Vagina (tissue), 2 donors: ENCODE data around the gene NXPH3. TPM values are rescaled to one million over a fixed set of nuclear protein-coding genes. Genes with fewer than 3 reads are reported as not detected.

Source experiments
- DNase-seq, 2 donors: peaks; one replicate each; pipeline ENCODE4 v3.0.0-alpha.2; 2017; ENCODE audit errors: extremely low spot score in 2 of 2
- H3K27ac ChIP-seq: fragments of 200-600 bp; sonication (generic); one replicate; pipeline ENCODE4 v1.5.1; 2019
- H3K27me3 ChIP-seq: fragments of 200-600 bp; sonication (generic); one replicate; pipeline ENCODE4 v1.5.1; 2019
- H3K36me3 ChIP-seq, 2 donors: fragments of 200-600 bp; sonication (generic); one replicate each; pipeline ENCODE4 v1.5.1; 2017 to 2019
- H3K4me1 ChIP-seq: fragments of 200-600 bp; sonication (generic); one replicate; pipeline ENCODE4 v1.5.1; 2019
- H3K4me3 ChIP-seq, 2 donors: fragments of 200-600 bp; sonication (generic); 1 replicate in 1 of 2; 2 replicates in 1 of 2; pipeline ENCODE4 v1.5.1; 2016 to 2019
- H3K9me3 ChIP-seq: fragments of 200-600 bp; sonication (generic); one replicate; pipeline ENCODE4 v1.5.1; 2019
- CTCF ChIP-seq, 3 experiments: fragments of 450-650 bp in 2 of 3; fragments of 200-600 bp in 1 of 3; sonication (generic) in 1 of 3; IDR thresholded peaks; one replicate each; pipeline ENCODE4 v1.5.1; 2017 to 2019; ENCODE audit warnings: antibody characterized with exemption in 3 of 3, mild to moderate bottlenecking in 2 of 3, moderate library complexity in 2 of 3
- POLR2A ChIP-seq, 2 donors: fragments of 450-650 bp; IDR thresholded peaks; one replicate each; pipeline ENCODE4 v1.6.1; 2017; ENCODE audit warnings: antibody characterized with exemption in 2 of 2, mild to moderate bottlenecking in 2 of 2, moderate library complexity in 2 of 2
- POLR2AphosphoS5 ChIP-seq, 2 donors: sonication (generic); formaldehyde crosslinking; IDR thresholded peaks; one replicate each; pipeline ENCODE4 v1.9.0; 2017; ENCODE audit warnings: antibody characterized with exemption in 2 of 2, mild to moderate bottlenecking in 2 of 2, low read depth in 1 of 2; ENCODE audit not compliant: insufficient read depth in 1 of 2
- intact Hi-C: fragments of 100-400 bp; cut with DNase I; formaldehyde crosslinking; loops from one replicate; pipeline ENCODE4 v1.15.1; 2023
- total RNA-seq: library from RNA; depleted of rRNA; stranded (reverse); fragments of >200 nt; gene quantifications from one replicate; pipeline ENCODE4 v1.2.3, GENCODE V29; 2016

Gene NXPH3
- total RNA-seq, 1 donor from 2014 or later: 18.4 TPM

GRCh38 chr17:49580055-49580721, 4.5 kb downstream of the NXPH3 start:
- DNase-seq: no peak
- no peak for TF ChIP-seq CTCF (IDR thresholded peaks at IDR 0.05)
- no peak for TF ChIP-seq POLR2A (IDR thresholded peaks at IDR 0.05)
- no peak for TF ChIP-seq POLR2AphosphoS5 (IDR thresholded peaks at IDR 0.05; ENCODE audit: insufficient read depth in 1 of 2, low read depth in 1 of 2)
- Histone ChIP-seq H3K27me3 (no peaks in the 10 kb centered on the region), H3K4me3 (no peak overlapping the region), H3K4me1 (peaks cover 39% of the 10 kb centered on the region), H3K36me3 (no peaks in the 10 kb centered on the region), H3K9me3 (no peaks in the 10 kb centered on the region), H3K27ac (no peak overlapping the region)
- intact Hi-C loops: no loop called here

- TF ChIP-seq CTCF (IDR thresholded peaks at IDR 0.05): no peak
- no peak for TF ChIP-seq POLR2AphosphoS5 (IDR thresholded peaks at IDR 0.05; ENCODE audit: insufficient read depth in 1 of 2, low read depth in 1 of 2)
- no peak for TF ChIP-seq POLR2A (IDR thresholded peaks at IDR 0.05)
- no peaks in the 10 kb centered on the region for H3K9me3 ChIP-seq
- intact Hi-C loops: no loop called here
These were observed 5.4 kb downstream of the NXPH3 start for GRCh38 chr17:49580981-49581647.

GRCh38 chr17:49581648-49581998, 6.0 kb downstream of the NXPH3 start:
- intact Hi-C loops: no loop called here
- Histone ChIP-seq H3K27me3 (no peaks in the 10 kb centered on the region), H3K9me3 (no peaks in the 10 kb centered on the region), H3K27ac (no peak overlapping the region), H3K4me1 (peaks cover 35% of the 10 kb centered on the region), H3K4me3 (no peak overlapping the region), H3K36me3 (no peaks in the 10 kb centered on the region)
- TF ChIP-seq CTCF (IDR thresholded peaks at IDR 0.05): no peak
- no peak for TF ChIP-seq POLR2AphosphoS5 (IDR thresholded peaks at IDR 0.05; ENCODE audit: insufficient read depth in 1 of 2, low read depth in 1 of 2)
- no peak for TF ChIP-seq POLR2A (IDR thresholded peaks at IDR 0.05)
- DNase-seq: no peak

More at GRCh38 chr17:49580981-49581647, 5.4 kb downstream of the NXPH3 start:
- Histone ChIP-seq H3K4me1 (peaks cover 37% of the 10 kb centered on the region), H3K27me3 (no peaks in the 10 kb centered on the region), H3K4me3 (no peak overlapping the region), H3K27ac (no peak overlapping the region), H3K36me3 (no peaks in the 10 kb centered on the region)
- no peak for DNase-seq

- intact Hi-C loops: no loop called here
- Histone ChIP-seq H3K36me3 (no peaks in the 10 kb centered on the region), H3K27me3 (no peaks in the 10 kb centered on the region), H3K27ac (no peak overlapping the region), H3K9me3 (no peaks in the 10 kb centered on the region), H3K4me1 (peaks cover 30% of the 10 kb centered on the region), H3K4me3 (no peak overlapping the region)
- TF ChIP-seq CTCF (IDR thresholded peaks at IDR 0.05) (no peak), POLR2AphosphoS5 (IDR thresholded peaks at IDR 0.05; ENCODE audit: insufficient read depth in 1 of 2, low read depth in 1 of 2) (no peak), POLR2A (IDR thresholded peaks at IDR 0.05) (no peak)
- DNase-seq: no peak
These were observed 6.5 kb downstream of the NXPH3 start for GRCh38 chr17:49582055-49582722.
